Activated naive CD8-positive, alpha-beta T cell treated with anti-CD3 and anti-CD28 coated beads for 36 hours (primary cell): Measurements from ENCODE around the gene RNF180. TPM values are rescaled to one million over a fixed set of nuclear protein-coding genes. Genes with fewer than 3 reads are reported as not detected.
A peak's percentile ranks its signal among the peaks of the same experiment; 100 is the strongest.

Experiments
- DNase-seq: peaks from one replicate; pipeline ENCODE4 v3.0.0; 2021
- H3K27ac Mint-ChIP-seq: one replicate; pipeline ENCODE4 v1.8.0; 2022; ENCODE audit warnings: mild to moderate bottlenecking, moderate library complexity, mixed read lengths
- H3K27me3 Mint-ChIP-seq: one replicate; pipeline ENCODE4 v1.8.0; 2022; ENCODE audit warnings: mild to moderate bottlenecking, mixed read lengths
- H3K36me3 Mint-ChIP-seq: one replicate; pipeline ENCODE4 v1.8.0; 2021; ENCODE audit warnings: mild to moderate bottlenecking, mixed read lengths
- H3K4me1 Mint-ChIP-seq: one replicate; pipeline ENCODE4 v1.8.0; 2021; ENCODE audit warnings: mixed read lengths
- H3K4me3 Mint-ChIP-seq: one replicate; pipeline ENCODE4 v1.8.0; 2022; ENCODE audit warnings: mild to moderate bottlenecking, moderate library complexity, mixed read lengths
- H3K9me3 Mint-ChIP-seq: one replicate; pipeline ENCODE4 v1.8.0; 2022; ENCODE audit warnings: mixed read lengths
- total RNA-seq, 2 experiments: library from RNA; stranded (reverse); gene quantifications; one replicate each; pipeline ENCODE4 v1.2.3, GENCODE V29; 2021

RNF180 gene
- total RNA-seq, 2 experiments from 2014 or later = not detected

DNA sequence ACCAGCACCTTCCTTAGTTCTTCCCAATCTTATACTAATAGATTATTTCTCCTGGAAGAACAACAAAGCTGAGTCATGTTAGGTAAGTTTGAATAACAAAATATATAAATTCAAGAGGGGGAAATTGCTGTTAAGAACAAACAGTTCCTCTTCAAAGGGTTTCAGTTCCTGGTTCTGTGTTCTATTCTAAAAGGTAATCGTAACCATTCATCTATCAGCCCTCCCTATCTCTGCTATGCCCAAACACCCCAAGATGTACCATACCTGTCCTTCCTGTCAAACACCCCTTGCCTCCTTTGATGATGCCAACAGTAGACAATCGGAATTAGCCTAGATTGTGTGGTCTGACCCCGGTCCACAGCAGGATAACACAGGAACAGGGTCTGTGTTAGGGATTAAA lies 4.2 kb upstream of the RNF180 start:
- Mint-ChIP-seq H3K9me3 (no peaks in the 10 kb centered on the region), H3K4me1 (peaks cover 2% of the 10 kb centered on the region), H3K27ac (no peak overlapping the region), H3K4me3 (no peak overlapping the region), H3K27me3 (peaks cover 26% of the 10 kb centered on the region), H3K36me3 (no peaks in the 10 kb centered on the region)
- DNase-seq = no peak

DNA sequence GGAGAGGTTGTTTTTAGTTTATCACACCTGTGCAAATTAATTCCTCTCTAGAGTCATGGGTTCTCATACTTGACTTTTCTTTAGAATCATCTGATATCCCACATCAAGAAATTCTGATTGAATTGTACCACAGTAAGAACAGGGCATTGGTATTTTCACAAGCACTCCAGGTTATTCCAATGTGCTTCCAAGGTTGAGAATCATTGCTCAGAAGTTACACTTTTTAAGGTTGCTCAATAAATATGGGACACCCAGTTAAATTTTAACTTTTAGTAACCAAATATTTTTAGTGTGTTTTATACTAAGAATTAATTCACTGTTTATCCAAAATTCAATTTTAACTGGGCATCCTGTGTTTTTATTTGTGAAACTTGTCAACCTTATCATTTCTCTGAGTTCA lies 2.5 kb upstream of the RNF180 start:
- DNase-seq = no peak

DNA sequence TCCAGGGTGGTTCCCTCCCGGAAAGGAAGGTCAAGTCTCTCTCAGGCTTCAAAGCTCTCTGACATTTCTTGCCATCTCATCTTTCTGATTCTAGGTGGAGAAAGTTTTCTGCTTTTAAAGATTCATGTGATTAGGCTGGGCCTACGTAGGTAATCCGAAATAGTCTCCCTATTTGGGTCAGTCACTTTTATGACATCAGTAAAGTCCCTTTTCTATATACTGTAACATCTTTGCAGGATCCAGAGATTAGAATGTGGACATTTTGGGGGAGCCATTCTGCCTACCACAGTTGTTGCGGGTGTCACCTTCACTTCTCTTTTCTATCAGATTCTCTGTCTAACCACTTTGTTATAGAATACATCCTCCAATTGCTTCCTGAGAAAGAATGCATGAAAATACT lies 1.9 kb upstream of the RNF180 start:
- Mint-ChIP-seq H3K4me1 (peaks cover 2% of the 10 kb centered on the region), H3K4me3 (no peak overlapping the region), H3K9me3 (no peaks in the 10 kb centered on the region), H3K27me3 (peaks cover 35% of the 10 kb centered on the region), H3K36me3 (no peaks in the 10 kb centered on the region), H3K27ac (no peak overlapping the region)
- DNase-seq = no peak

More for the DNA sequence above, 2.5 kb upstream of the RNF180 start:
- Mint-ChIP-seq H3K36me3 (no peaks in the 10 kb centered on the region), H3K27ac (no peak overlapping the region), H3K27me3 (peaks cover 35% of the 10 kb centered on the region), H3K4me1 (peaks cover 2% of the 10 kb centered on the region), H3K4me3 (no peak overlapping the region), H3K9me3 (no peaks in the 10 kb centered on the region)

DNA sequence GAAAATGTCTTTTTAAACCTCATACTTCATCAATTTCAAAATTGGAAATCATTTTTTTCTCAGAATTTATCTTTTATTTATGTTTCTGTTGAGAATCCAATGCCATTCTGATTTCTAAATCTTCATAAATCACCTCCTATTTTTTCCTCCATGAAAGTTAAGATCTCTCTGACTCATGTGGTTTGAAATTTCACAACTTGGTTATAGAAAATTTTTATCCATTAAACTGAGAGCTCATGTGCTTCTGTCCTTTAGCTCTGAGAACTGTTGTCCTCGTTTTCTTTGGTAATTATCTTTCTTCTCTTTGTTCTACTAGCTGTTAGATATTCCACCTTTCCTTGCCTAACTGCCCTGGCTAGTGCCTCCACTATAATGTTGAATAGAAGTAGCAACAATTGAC lies 1.5 kb upstream of the RNF180 start:
- Mint-ChIP-seq H3K27me3 (peaks cover 35% of the 10 kb centered on the region), H3K36me3 (no peaks in the 10 kb centered on the region), H3K4me3 (no peak overlapping the region), H3K27ac (no peak overlapping the region), H3K4me1 (peaks cover 2% of the 10 kb centered on the region), H3K9me3 (no peaks in the 10 kb centered on the region)
- DNase-seq = no peak

DNA sequence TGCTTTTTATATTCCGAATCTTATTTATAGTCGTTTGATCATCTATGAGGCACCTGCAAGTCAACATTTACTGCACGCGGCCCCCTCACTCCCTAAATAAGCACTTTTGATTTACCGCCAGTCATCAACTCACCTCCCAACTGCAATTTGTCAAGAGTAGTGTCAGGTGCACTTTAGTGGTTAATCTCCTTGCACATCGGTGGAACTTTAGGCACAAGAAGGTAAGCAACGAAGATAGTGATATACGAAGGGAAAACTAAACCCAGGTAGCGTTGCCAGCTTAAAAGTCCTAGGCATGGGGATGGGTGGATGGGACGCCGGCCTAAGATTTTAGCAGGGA lies 513 bp upstream of the RNF180 start:
- H3K36me3 Mint-ChIP-seq = no peaks in the 10 kb centered on the region
- no peak for DNase-seq
- no peak overlapping the region for H3K27ac Mint-ChIP-seq
- peak overlapping the region; percentile 22 for H3K4me3 Mint-ChIP-seq
- H3K9me3 Mint-ChIP-seq = no peaks in the 10 kb centered on the region
- H3K4me1 Mint-ChIP-seq = peaks cover 2% of the 10 kb centered on the region
- H3K27me3 Mint-ChIP-seq = peaks cover 35% of the 10 kb centered on the region

DNA sequence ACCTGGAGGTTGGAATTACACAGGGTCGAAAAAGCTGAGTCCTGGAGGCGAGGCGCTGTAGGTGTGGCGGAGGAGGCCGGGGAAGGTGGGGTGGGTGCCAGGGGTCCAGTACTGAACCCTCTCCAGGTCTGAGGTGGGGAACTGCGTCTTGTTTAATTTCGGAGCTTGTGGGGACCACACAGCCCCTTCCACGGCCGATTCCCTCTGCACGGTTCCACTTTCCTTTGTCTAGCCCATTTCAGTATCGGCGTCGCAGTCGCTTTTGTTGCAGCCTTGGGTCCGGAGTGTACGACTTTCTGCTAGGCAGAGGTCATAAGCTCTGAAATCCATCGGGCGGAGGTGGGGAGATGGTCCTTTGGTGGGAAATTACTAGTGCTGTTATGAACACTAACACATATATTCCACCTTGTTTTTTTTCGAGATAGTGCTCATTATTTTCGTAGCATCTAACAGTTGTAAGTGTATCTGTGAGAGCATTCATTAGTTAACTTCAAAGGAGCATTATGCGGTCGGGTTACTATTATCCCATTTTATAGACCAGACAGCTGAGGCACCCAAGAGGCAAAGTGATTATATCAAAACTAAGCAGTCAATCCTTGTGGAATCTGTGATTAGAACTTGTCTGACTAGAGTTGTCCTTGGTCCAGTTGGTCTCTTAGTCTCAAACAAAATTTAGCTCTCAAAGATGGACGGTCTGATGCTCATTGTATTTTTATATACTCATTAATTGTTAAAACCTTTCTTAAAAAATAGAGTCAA lies 737 bp downstream of the RNF180 start:
- H3K9me3 Mint-ChIP-seq = no peaks in the 10 kb centered on the region
- peaks cover 2% of the 10 kb centered on the region for H3K4me1 Mint-ChIP-seq
- H3K36me3 Mint-ChIP-seq = no peaks in the 10 kb centered on the region
- no peak for DNase-seq
- H3K4me3 Mint-ChIP-seq = peak overlapping the region; percentile 43
- no peak overlapping the region for H3K27ac Mint-ChIP-seq
- H3K27me3 Mint-ChIP-seq = peaks cover 39% of the 10 kb centered on the region

DNA sequence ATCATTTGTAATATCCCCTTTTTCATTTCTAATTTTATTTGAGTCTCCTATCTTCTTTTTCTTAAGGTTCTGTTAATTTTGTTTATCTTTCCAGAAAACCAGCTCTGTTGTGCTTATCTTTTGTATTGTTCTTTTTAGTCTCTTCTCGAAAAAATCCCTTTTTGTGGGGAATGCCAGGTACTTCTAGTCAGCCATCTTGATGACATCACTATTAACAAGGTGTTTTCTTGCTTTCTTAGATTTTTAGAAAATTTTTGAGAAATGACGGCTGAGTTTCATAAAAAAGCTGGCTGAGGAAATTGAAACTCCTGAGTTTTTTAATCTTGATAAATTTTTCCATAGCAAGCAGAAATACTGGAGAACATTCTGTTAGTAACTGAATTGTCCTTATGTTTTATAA lies 10.7 kb downstream of the RNF180 start:
- H3K27ac Mint-ChIP-seq = no peak overlapping the region
- no peak for DNase-seq
- no peaks in the 10 kb centered on the region for H3K27me3 Mint-ChIP-seq
- no peak overlapping the region for H3K4me3 Mint-ChIP-seq
- no peaks in the 10 kb centered on the region for H3K4me1 Mint-ChIP-seq
- H3K36me3 Mint-ChIP-seq = no peaks in the 10 kb centered on the region
- H3K9me3 Mint-ChIP-seq = peaks cover 4% of the 10 kb centered on the region

DNA sequence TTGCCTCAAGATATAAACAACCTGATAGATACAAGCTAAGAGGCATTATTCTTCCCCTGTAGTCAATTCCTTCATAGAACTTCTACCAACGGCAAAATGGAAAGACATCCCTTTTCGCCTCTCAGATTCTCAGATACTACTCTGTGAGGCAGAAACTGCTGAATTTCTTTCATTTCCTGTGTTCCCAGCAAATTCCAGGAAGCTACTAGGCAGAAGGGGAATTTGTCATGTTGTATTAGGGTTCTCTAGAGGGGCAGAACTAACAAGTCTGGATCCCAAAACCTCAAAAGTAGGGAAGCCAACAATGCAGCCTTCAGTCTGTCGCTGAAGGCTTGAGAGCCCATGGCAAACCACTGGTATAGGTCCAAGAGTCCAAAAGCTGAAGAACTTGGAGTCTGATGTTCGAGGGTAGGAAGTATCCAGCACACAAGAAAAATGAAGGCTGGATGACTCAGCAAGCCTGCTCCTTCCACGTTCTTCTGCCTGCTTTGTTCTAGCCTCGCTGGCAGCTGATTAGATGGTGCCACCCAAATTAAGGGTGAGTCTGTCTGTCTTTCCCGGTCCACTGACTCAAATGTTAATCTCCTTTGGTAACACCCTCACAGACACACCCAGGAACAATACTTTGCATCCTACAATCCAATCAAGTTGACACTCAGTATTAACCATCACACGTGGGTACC lies 15.2 kb downstream of the RNF180 start:
- no peak overlapping the region for H3K27ac Mint-ChIP-seq
- H3K27me3 Mint-ChIP-seq = no peaks in the 10 kb centered on the region

DNA sequence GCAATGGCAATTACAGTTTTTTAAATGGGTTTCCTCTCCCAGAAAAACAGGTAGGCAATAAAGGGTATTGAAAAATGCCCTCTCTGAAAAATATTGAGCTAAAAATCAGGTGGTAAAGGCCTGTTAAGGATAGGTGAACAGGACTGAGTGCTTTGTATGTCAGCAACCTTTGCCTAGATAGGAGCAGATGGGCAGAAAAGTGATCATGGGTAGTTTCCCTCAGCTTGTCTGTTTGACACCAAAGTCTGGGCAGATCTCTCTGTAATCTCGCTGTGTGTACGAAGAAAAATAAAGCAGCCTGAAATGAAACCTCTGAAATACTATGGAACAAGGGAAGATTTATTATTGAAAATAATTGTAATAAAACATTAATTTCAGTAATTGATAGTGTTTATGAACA lies 15.8 kb downstream of the RNF180 start:
- no peak overlapping the region for H3K4me3 Mint-ChIP-seq
- no peaks in the 10 kb centered on the region for H3K36me3 Mint-ChIP-seq
- H3K4me1 Mint-ChIP-seq = no peaks in the 10 kb centered on the region
- peaks cover 2% of the 10 kb centered on the region for H3K9me3 Mint-ChIP-seq
- DNase-seq = no peak
- no peaks in the 10 kb centered on the region for H3K27me3 Mint-ChIP-seq
- H3K27ac Mint-ChIP-seq = no peak overlapping the region

More for the DNA sequence above, 15.2 kb downstream of the RNF180 start:
- Mint-ChIP-seq H3K9me3 (peaks cover 2% of the 10 kb centered on the region), H3K36me3 (no peaks in the 10 kb centered on the region), H3K4me1 (no peaks in the 10 kb centered on the region), H3K4me3 (no peak overlapping the region)
- no peak for DNase-seq

DNA sequence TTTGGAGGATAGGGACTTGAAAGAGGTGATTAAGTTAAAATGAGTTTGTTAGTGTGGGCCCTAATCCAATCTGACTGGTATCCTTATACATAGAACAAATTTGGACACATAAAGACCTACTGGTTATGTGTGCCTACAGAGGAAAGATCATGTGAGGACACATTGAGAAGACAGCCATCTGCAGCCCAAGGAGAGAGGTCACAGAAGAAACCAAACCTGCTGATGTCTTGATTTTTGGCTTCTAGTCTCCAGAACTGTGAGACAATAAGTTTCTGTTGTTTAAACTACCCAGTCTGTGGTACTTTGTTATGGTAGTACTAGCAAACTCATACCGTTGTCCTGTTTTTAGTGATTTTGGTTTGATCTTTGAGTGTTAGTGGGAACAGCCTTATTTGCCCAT lies 18.3 kb downstream of the RNF180 start:
- Mint-ChIP-seq H3K27ac (no peak overlapping the region), H3K36me3 (no peaks in the 10 kb centered on the region), H3K4me1 (no peaks in the 10 kb centered on the region), H3K27me3 (no peaks in the 10 kb centered on the region), H3K9me3 (peaks cover 2% of the 10 kb centered on the region), H3K4me3 (no peak overlapping the region)
- no peak for DNase-seq

DNA sequence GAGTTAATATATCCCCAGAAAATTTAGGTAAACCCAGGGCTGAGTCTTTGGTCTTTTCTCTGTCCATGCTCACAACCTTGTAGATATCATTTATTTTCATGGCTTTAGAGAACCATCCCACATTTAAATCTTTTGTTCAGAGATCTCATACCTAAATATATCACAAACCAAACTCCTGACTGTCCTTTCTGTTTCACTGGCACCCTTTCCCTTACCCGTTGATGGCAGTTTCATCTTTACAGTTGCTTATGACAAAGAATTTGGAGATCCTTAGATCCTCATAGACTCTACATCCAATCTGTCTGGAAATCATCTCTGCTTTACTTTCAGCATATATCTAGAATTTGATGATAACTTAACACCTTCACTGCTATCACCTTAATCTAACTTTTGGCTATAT lies 19.2 kb downstream of the RNF180 start:
- no peaks in the 10 kb centered on the region for H3K4me1 Mint-ChIP-seq
- no peak overlapping the region for H3K27ac Mint-ChIP-seq
- no peaks in the 10 kb centered on the region for H3K27me3 Mint-ChIP-seq
- no peaks in the 10 kb centered on the region for H3K36me3 Mint-ChIP-seq
- H3K4me3 Mint-ChIP-seq = no peak overlapping the region
- H3K9me3 Mint-ChIP-seq = no peaks in the 10 kb centered on the region
- no peak for DNase-seq

DNA sequence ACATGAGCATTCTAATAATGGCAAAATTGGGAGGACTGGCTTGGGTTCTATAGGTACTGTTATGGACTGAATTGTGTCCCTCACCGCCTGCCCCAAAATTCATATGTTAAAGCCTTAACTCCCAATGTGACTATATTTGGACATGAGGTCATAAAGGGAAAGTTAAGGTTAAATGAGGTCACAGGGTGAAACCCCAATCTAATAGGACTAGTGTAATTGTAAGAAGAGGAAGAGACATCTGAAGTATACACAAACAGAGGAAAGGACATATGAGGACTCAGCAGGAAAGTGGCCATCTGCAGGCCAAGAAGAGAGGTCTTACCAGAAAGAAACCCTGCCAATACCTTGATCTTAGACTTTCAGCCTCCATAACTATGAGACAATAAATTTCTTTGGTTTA lies 23.1 kb downstream of the RNF180 start:
- H3K27me3 Mint-ChIP-seq = no peaks in the 10 kb centered on the region
- H3K9me3 Mint-ChIP-seq = no peaks in the 10 kb centered on the region
- H3K4me3 Mint-ChIP-seq = no peak overlapping the region
- no peak for DNase-seq
- no peaks in the 10 kb centered on the region for H3K36me3 Mint-ChIP-seq
- H3K27ac Mint-ChIP-seq = no peak overlapping the region
- no peaks in the 10 kb centered on the region for H3K4me1 Mint-ChIP-seq

DNA sequence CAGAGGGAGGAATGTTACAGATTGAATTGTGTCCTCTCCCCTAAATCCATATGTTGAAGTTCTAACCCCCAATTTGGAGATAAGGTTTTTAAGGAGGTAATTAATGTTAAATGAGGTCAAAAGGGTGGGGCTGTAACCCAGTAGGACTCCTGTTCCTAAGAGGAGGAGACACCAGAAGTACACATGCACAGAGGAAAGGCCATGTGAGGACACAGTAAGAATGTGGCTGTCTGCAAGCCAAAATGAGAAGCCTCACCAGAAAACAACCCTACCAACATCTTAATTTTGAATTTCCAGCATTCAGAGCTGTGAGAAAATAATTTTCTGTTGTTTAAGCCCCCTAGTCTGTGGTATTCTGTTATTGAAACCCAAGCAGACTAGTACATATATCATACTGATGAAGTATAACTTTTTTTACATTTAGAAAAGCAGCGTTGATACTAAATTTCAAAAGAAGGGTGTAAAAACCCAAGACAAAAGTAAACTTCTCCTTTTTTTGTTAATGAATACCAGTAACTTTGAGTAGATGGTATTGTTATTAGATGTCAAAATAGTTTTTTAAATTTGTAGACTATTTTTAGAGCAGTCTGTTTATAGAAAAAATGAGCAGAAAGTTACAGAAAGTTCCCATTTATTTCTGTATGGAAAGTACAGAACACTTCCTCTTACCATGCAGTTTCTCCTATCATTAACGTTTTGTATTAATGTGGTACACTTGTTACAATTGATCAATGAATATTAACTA lies 25.1 kb downstream of the RNF180 start:
- H3K27me3 Mint-ChIP-seq = no peaks in the 10 kb centered on the region
- no peak for DNase-seq
- H3K9me3 Mint-ChIP-seq = no peaks in the 10 kb centered on the region
- H3K4me3 Mint-ChIP-seq = no peak overlapping the region
- no peak overlapping the region for H3K27ac Mint-ChIP-seq
- H3K4me1 Mint-ChIP-seq = no peaks in the 10 kb centered on the region
- no peaks in the 10 kb centered on the region for H3K36me3 Mint-ChIP-seq

DNA sequence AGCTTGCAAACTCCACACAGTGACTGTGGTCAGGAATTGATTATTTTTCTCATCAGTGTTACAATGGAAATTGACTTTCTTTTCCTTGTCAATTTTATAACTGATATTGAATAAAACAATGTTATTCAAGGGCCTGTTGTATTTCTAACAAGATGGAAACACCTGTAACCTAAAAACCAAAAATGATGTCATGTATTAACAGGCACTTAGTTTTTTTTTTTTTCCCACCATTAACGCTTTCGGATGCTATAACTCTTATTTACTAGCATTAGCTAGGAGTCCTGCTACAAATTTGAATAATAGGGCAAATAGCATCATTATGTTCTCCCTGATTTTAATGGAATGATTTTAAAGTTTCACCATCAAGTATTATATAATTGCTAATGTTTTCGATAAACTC lies 30.3 kb downstream of the RNF180 start:
- Mint-ChIP-seq H3K9me3 (no peaks in the 10 kb centered on the region), H3K27me3 (no peaks in the 10 kb centered on the region), H3K27ac (no peak overlapping the region), H3K4me1 (no peaks in the 10 kb centered on the region), H3K4me3 (no peak overlapping the region), H3K36me3 (no peaks in the 10 kb centered on the region)
- DNase-seq = no peak

DNA sequence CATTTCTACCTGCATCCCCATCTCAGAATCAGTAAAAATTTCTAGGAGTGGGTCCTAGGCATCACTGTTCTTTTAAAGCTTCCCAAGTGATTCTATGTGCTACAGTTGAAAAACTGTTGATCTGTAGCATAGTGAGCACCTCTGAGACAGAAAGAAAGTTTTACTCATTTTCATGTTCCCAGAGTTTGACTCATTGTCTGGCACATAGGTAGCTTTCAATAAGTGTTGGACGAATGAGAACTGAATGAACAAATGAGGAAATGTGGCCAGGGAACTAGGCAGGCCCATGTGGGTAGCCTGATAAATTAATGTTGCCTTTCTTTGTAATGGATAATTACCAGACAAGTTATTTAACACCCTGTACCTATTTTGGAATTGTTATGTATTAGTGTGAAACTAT lies 33.8 kb downstream of the RNF180 start:
- no peak for DNase-seq
- peaks cover 3% of the 10 kb centered on the region for H3K27me3 Mint-ChIP-seq
- H3K4me1 Mint-ChIP-seq = no peaks in the 10 kb centered on the region
- H3K27ac Mint-ChIP-seq = no peak overlapping the region
- H3K4me3 Mint-ChIP-seq = no peak overlapping the region
- H3K9me3 Mint-ChIP-seq = no peaks in the 10 kb centered on the region
- no peaks in the 10 kb centered on the region for H3K36me3 Mint-ChIP-seq
